ENCODE measurements around the gene SNX1.

Gene SNX1

DNA sequence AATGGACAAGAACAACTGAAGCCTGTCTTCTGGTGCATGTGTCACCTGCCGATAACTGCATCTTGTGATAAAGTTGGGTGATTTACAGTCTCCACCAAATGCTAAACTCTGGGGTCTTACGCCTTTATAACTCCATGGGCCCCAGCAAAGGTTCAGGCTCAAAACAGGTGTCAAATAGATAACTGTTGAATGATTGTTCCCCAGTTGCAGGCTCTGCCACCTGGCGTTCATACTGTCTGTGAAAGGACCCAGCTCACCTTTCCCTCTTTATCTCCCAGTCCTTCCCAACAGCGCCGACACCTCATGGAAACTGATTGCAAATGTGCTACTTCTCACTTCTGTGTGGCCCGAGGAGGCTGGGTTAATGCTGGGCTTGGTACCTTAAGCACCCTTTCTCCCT is 47.5 kb downstream of the SNX1 start:
- TF ChIP-seq ZNF274 (IDR thresholded peaks at IDR 0.05; ENCODE audit: low read depth, low read length) (no peak), SUZ12 (IDR thresholded peaks at IDR 0.05; ENCODE audit: extremely low read depth, insufficient read depth, insufficient read length) (no peak), YY1 (IDR thresholded peaks at IDR 0.05; ENCODE audit: insufficient read depth, insufficient read length) (no peak)

DNA sequence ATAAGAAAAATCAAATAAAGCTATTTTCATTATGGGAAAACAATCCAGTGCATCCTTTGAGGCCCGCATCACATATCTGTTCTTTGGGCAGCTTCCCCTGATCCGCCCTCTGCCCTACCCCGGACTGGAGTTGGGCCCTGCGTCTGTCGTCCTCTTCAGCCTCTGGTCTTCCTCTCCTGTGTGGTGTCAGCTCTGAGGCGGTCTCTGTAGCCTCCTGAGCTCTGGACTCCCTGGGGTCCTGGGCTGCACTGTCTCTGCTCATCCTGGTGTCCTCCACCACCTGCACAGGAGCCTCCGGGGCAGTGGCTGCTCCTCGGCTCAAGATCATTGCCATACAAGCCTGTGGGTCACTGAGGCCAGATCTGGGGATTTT is 48.4 kb downstream of the SNX1 start:
- no peak for DNase-seq (ENCODE audit: low read depth, low spot score)
- no peak for TF ChIP-seq ZNF274 (IDR thresholded peaks at IDR 0.05; ENCODE audit: low read depth, low read length)
- no peak for TF ChIP-seq YY1 (IDR thresholded peaks at IDR 0.05; ENCODE audit: insufficient read depth, insufficient read length)
- no peak for TF ChIP-seq SUZ12 (IDR thresholded peaks at IDR 0.05; ENCODE audit: extremely low read depth, insufficient read depth, insufficient read length)
- Histone ChIP-seq H3K27me3 (ENCODE audit: insufficient read depth, insufficient read length) (no peaks in the 10 kb centered on the region), H3K9ac (ENCODE audit: insufficient read length, low read depth) (no peak overlapping the region), H3K4me3 (ENCODE audit: insufficient read length, low read depth) (no peak overlapping the region), H3K36me3 (ENCODE audit: insufficient read depth, insufficient read length, low read length) (peaks cover 35% of the 10 kb centered on the region), H3K4me1 (ENCODE audit: insufficient read depth, insufficient read length) (peaks cover 7% of the 10 kb centered on the region), H3K9me3 (ENCODE audit: insufficient read depth, low read length) (no peaks in the 10 kb centered on the region)

More for the DNA sequence above, 47.5 kb downstream of the SNX1 start:
- peaks cover 41% of the 10 kb centered on the region for H3K36me3 ChIP-seq (ENCODE audit: insufficient read depth, insufficient read length, low read length)
- H3K27me3 ChIP-seq (ENCODE audit: insufficient read depth, insufficient read length), result no peaks in the 10 kb centered on the region
- no peak for DNase-seq (ENCODE audit: low read depth, low spot score)
- H3K9ac ChIP-seq (ENCODE audit: insufficient read length, low read depth), result no peak overlapping the region
- H3K4me3 ChIP-seq (ENCODE audit: insufficient read length, low read depth), result no peak overlapping the region
- peaks cover 7% of the 10 kb centered on the region for H3K4me1 ChIP-seq (ENCODE audit: insufficient read depth, insufficient read length)
- no peaks in the 10 kb centered on the region for H3K9me3 ChIP-seq (ENCODE audit: insufficient read depth, low read length)

DNA sequence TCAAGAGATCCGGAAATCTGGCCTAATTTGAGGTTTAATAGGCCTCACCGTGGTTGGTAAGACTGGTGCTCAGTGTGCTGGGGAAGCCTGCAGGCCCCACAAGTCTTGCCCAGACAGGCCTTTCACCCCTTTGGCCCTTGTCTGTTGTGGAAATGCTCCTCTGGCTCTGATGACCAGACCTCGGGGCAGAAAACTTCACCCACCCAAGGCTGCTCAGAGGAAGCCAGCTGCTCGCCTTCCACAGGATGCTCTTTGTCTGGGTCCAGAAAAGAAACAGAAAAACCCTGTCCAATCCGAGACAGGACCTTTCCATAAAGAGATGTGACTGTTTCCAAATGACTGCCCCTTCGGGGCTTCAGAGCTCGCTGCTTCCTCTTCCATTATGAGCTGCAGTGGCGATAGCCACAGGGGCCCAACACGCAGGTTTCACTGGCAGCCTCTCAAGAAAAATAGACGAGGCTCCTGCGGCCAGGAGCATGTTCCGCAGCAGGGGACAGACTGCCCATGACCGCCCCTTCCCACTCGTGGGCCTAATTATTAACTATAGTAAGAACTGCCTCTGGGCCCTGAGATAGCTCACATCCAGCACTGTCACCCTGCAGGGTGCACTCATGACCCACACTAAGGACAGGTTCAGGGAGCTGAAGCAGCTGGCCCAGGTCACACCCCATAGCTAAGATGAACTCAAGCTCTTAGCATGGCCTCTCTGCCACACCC is 48.9 kb downstream of the SNX1 start:
- no peak overlapping the region for H3K9ac ChIP-seq (ENCODE audit: insufficient read length, low read depth)
- H3K36me3 ChIP-seq (ENCODE audit: insufficient read depth, insufficient read length, low read length), result peaks cover 35% of the 10 kb centered on the region
- H3K4me3 ChIP-seq (ENCODE audit: insufficient read length, low read depth), result no peak overlapping the region
- H3K27me3 ChIP-seq (ENCODE audit: insufficient read depth, insufficient read length), result no peaks in the 10 kb centered on the region
- DNase-seq (ENCODE audit: low read depth, low spot score), result no peak
- no peaks in the 10 kb centered on the region for H3K9me3 ChIP-seq (ENCODE audit: insufficient read depth, low read length)
- TF ChIP-seq SUZ12 (IDR thresholded peaks at IDR 0.05; ENCODE audit: extremely low read depth, insufficient read depth, insufficient read length) (no peak), YY1 (IDR thresholded peaks at IDR 0.05; ENCODE audit: insufficient read depth, insufficient read length) (no peak), ZNF274 (IDR thresholded peaks at IDR 0.05; ENCODE audit: low read depth, low read length) (no peak)
- H3K4me1 ChIP-seq (ENCODE audit: insufficient read depth, insufficient read length), result peaks cover 9% of the 10 kb centered on the region

DNA sequence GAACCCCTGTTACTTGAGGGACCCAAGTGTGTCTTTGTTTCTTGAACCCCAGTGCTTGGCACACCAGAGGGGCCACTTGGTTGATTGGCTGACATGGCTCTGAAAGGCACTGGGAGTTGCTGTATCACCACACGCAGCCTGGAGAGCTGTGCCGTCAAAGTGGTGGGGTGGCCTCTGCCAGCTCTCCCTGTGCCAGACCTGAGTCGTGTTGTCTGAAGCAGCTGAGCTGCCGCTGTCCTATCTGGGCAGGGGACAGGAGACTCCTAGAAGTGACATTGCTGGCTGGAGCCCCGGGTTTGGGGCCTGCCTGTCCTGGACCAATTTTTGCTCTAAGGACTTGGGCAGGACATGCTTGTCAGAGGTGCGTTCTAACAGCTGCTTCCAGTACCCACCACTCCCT is 50.3 kb downstream of the SNX1 start:
- no peak for DNase-seq (ENCODE audit: low read depth, low spot score)
- peaks cover 16% of the 10 kb centered on the region for H3K4me1 ChIP-seq (ENCODE audit: insufficient read depth, insufficient read length)
- no peak for TF ChIP-seq YY1 (IDR thresholded peaks at IDR 0.05; ENCODE audit: insufficient read depth, insufficient read length)
- no peak for TF ChIP-seq SUZ12 (IDR thresholded peaks at IDR 0.05; ENCODE audit: extremely low read depth, insufficient read depth, insufficient read length)
- TF ChIP-seq ZNF274 (IDR thresholded peaks at IDR 0.05; ENCODE audit: low read depth, low read length), result no peak
- H3K9ac ChIP-seq (ENCODE audit: insufficient read length, low read depth), result no peak overlapping the region
- H3K4me3 ChIP-seq (ENCODE audit: insufficient read length, low read depth), result no peak overlapping the region
- H3K36me3 ChIP-seq (ENCODE audit: insufficient read depth, insufficient read length, low read length), result peaks cover 35% of the 10 kb centered on the region
- H3K9me3 ChIP-seq (ENCODE audit: insufficient read depth, low read length), result no peaks in the 10 kb centered on the region
- no peaks in the 10 kb centered on the region for H3K27me3 ChIP-seq (ENCODE audit: insufficient read depth, insufficient read length)

DNA sequence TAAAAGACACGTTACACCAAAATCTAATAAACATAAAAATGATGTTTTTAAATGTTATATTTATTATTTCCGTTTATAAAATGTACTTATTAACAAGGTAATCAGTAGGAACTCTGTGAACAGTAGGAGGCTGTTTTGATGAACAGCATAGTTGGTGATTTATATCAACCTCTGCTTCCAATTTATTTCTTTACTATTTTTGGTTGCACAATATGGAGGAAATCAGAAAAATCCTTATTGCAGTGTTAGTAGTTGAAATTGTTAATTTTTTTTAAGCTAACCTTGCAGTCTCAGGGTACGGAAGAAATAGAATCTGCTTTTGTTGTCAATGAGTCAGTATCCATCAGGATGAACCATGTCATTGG is 50.7 kb downstream of the SNX1 start:
- Histone ChIP-seq H3K4me3 (ENCODE audit: insufficient read length, low read depth) (no peak overlapping the region), H3K9me3 (ENCODE audit: insufficient read depth, low read length) (no peaks in the 10 kb centered on the region), H3K27me3 (ENCODE audit: insufficient read depth, insufficient read length) (no peaks in the 10 kb centered on the region), H3K4me1 (ENCODE audit: insufficient read depth, insufficient read length) (peaks cover 17% of the 10 kb centered on the region), H3K9ac (ENCODE audit: insufficient read length, low read depth) (no peak overlapping the region), H3K36me3 (ENCODE audit: insufficient read depth, insufficient read length, low read length) (peaks cover 30% of the 10 kb centered on the region)
- DNase-seq (ENCODE audit: low read depth, low spot score), result no peak
- TF ChIP-seq SUZ12 (IDR thresholded peaks at IDR 0.05; ENCODE audit: extremely low read depth, insufficient read depth, insufficient read length) (no peak), YY1 (IDR thresholded peaks at IDR 0.05; ENCODE audit: insufficient read depth, insufficient read length) (no peak), ZNF274 (IDR thresholded peaks at IDR 0.05; ENCODE audit: low read depth, low read length) (no peak)

- no peak for TF ChIP-seq SUZ12 (IDR thresholded peaks at IDR 0.05; ENCODE audit: extremely low read depth, insufficient read depth, insufficient read length)
- TF ChIP-seq ZNF274 (IDR thresholded peaks at IDR 0.05; ENCODE audit: low read depth, low read length), result no peak
- no peak for TF ChIP-seq YY1 (IDR thresholded peaks at IDR 0.05; ENCODE audit: insufficient read depth, insufficient read length)
- no peaks in the 10 kb centered on the region for H3K9me3 ChIP-seq (ENCODE audit: insufficient read depth, low read length)
- no peak overlapping the region for H3K4me3 ChIP-seq (ENCODE audit: insufficient read length, low read depth)
- peaks cover 24% of the 10 kb centered on the region for H3K36me3 ChIP-seq (ENCODE audit: insufficient read depth, insufficient read length, low read length)
- H3K27me3 ChIP-seq (ENCODE audit: insufficient read depth, insufficient read length), result peaks cover 5% of the 10 kb centered on the region
- H3K9ac ChIP-seq (ENCODE audit: insufficient read length, low read depth), result no peak overlapping the region
- no peak for DNase-seq (ENCODE audit: low read depth, low spot score)
- peaks cover 17% of the 10 kb centered on the region for H3K4me1 ChIP-seq (ENCODE audit: insufficient read depth, insufficient read length)
Observed at GRCh38 chr15:64146885-64147681, 51.3 kb downstream of the SNX1 start.

DNA sequence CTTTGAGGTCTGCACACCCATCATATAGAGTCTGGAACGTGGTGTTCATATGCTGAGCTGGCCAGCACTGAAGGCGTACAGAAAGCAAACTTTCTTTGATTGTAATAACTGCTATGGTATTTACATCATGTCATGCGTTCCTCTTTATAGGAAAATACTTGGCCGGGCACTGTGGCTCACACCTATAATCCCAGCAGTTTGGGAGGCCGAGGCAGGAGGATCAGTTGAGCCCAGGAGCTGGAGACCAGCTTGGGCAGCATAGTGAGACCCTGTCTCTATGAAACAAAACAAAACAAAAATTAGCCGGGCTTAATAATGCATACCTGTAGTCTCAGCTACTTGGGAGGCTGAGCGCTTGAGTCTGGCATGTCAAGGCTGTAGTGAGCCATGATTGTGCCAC is 52.4 kb downstream of the SNX1 start:
- no peak overlapping the region for H3K9ac ChIP-seq (ENCODE audit: insufficient read length, low read depth)
- TF ChIP-seq SUZ12 (IDR thresholded peaks at IDR 0.05; ENCODE audit: extremely low read depth, insufficient read depth, insufficient read length) (no peak), YY1 (IDR thresholded peaks at IDR 0.05; ENCODE audit: insufficient read depth, insufficient read length) (no peak), ZNF274 (IDR thresholded peaks at IDR 0.05; ENCODE audit: low read depth, low read length) (no peak)
- no peaks in the 10 kb centered on the region for H3K9me3 ChIP-seq (ENCODE audit: insufficient read depth, low read length)
- peaks cover 16% of the 10 kb centered on the region for H3K27me3 ChIP-seq (ENCODE audit: insufficient read depth, insufficient read length)
- no peak for DNase-seq (ENCODE audit: low read depth, low spot score)
- H3K36me3 ChIP-seq (ENCODE audit: insufficient read depth, insufficient read length, low read length), result peaks cover 14% of the 10 kb centered on the region
- H3K4me3 ChIP-seq (ENCODE audit: insufficient read length, low read depth), result no peak overlapping the region
- H3K4me1 ChIP-seq (ENCODE audit: insufficient read depth, insufficient read length), result peaks cover 26% of the 10 kb centered on the region
